Measurements from ENCODE around the gene RMI2. TPM values are rescaled to one million over a fixed set of nuclear protein-coding genes. Genes with fewer than 3 reads are reported as not detected.

The RMI2 gene
- total RNA-seq, 5 donors from 2014 or later (not counting 1 experiment from before 2014, with no cell fraction given), result 1.8 to 6.3 (median 4.2) TPM

DNA sequence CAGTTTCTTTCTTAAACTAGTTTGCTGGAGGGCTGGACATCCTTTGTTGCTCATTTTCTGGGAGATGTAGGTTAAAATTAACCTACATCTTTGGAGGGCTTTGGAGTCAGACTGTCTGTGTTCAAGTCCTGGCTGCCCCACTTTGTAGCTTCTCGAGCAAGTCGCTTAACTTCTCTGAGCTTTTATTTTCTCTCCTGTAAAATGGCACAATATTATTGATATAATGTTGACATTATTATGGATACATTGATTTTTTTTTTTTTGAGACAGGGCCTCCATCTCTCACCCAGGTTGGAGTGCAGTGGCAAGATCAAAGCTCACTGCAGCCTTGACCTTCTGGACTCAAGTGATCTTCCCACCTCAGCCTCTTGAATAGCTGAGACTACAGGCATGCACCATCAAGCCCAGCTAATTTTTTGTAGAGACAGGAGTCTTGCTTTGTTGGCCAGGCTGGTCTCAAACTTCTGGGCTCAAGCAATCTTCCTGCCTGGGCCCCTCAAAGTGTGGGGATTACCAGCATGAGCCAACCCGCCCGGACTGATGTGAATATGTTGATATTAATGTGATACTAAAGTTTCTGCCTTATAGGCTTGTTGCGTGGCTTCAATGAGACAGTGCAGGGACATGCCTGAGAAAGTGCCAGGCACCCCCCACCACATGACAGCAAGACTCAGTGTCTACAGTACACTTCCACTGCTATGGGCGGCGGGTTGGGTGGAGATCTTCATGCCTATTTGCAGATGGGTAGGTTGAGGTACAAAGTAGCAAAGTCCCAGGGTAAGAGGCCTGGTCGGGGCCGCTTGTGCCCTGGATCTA, 31.6 kb upstream of the RMI2 start:
- Histone ChIP-seq H3K36me3 (ENCODE audit: control insufficient read depth in 2 of 2, extremely low read depth in 1 of 2, insufficient read depth in 1 of 2, low read length in 1 of 2) (no peaks in the 10 kb centered on the region), H3K4me3 (ENCODE audit: control insufficient read depth in 1 of 2, extremely low read depth in 1 of 2, low read length in 1 of 2) (no peak overlapping the region), H3K9me3 (no peaks in the 10 kb centered on the region), H3K27me3 (replicated peaks in 1 of 2; ENCODE audit: control insufficient read depth in 2 of 2, extremely low read depth in 1 of 2, insufficient read depth in 2 of 2, low read length in 1 of 2) (no peaks in the 10 kb centered on the region), H3K27ac (ENCODE audit: low read length) (no peak overlapping the region), H3K4me1 (ENCODE audit: control insufficient read depth in 1 of 2, extremely low read depth in 1 of 2, insufficient read depth in 2 of 2, low read length in 2 of 2) (peaks cover 17 to 43% of the 10 kb centered on the region in 2 experiments)
- no peaks in the 10 kb centered on the region for H3K36me3 Mint-ChIP-seq
- H3K27me3 Mint-ChIP-seq, result no peaks in the 10 kb centered on the region
- ATAC-seq (replicated peaks in 1 of 4) (no peak), DNase-seq (no peak)
- no peak overlapping the region for H3K4me3 Mint-ChIP-seq
- 96% methylated on average over 4 of the region's 9 CpGs for WGBS (ENCODE audit: insufficient coverage)
- peaks cover 34 to 44% (median 42%) of the 10 kb centered on the region in 3 donors for H3K4me1 Mint-ChIP-seq
- peak overlapping the region; percentile 45 to 72 for H3K27ac Mint-ChIP-seq
- no peaks in the 10 kb centered on the region for H3K9me3 Mint-ChIP-seq
- ChIA-PET CTCF (no interaction called here), POLR2A (no interaction called here)

DNA sequence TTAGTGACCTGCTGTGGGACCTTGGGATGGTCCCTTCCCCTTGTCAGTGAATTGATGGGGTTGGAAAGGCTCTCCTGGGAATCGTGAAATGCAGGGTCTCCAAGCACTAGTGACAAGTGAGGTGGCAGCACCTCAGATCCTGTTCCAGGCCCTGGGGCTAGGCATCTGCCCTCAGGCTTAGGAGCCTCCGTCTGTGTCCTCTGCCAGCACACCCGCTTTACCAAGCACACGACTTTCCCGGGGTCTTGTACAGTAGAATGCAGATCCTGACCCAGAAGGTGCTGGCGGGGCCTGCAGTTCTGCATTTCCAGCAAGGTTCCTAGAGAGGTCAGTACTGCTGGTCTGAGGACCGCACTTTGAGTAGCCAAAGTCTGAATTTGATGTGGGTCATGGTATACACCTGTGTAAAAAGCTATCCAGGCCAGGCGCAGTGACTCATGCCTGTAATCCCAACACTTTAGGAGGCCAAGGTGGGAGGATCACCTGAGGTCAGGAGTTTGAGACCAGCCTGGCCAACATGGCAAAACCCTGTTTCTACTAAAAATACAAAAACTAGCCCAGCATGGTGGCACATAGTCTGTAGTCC, 30.9 kb upstream of the RMI2 start:
- ChIA-PET POLR2A (no interaction called here), CTCF (no interaction called here)
- H3K27ac Mint-ChIP-seq, result no peak overlapping the region
- H3K4me3 Mint-ChIP-seq, result no peak overlapping the region
- Histone ChIP-seq H3K27me3 (replicated peaks in 1 of 2; ENCODE audit: control insufficient read depth in 2 of 2, extremely low read depth in 1 of 2, insufficient read depth in 2 of 2, low read length in 1 of 2) (no peaks in the 10 kb centered on the region), H3K27ac (ENCODE audit: low read length) (no peak overlapping the region), H3K4me3 (ENCODE audit: control insufficient read depth in 1 of 2, extremely low read depth in 1 of 2, low read length in 1 of 2) (no peak overlapping the region), H3K9me3 (no peaks in the 10 kb centered on the region), H3K4me1 (ENCODE audit: control insufficient read depth in 1 of 2, extremely low read depth in 1 of 2, insufficient read depth in 2 of 2, low read length in 2 of 2) (peaks cover 16 to 37% of the 10 kb centered on the region in 2 experiments), H3K36me3 (ENCODE audit: control insufficient read depth in 2 of 2, extremely low read depth in 1 of 2, insufficient read depth in 1 of 2, low read length in 1 of 2) (no peaks in the 10 kb centered on the region)
- H3K27me3 Mint-ChIP-seq, result no peaks in the 10 kb centered on the region
- H3K4me1 Mint-ChIP-seq, result peaks cover 34 to 41% (median 41%) of the 10 kb centered on the region in 3 donors
- no peaks in the 10 kb centered on the region for H3K9me3 Mint-ChIP-seq
- ATAC-seq (replicated peaks in 1 of 4) (no peak), DNase-seq (no peak)
- 96% methylated on average over 6 of the region's 8 CpGs for WGBS (ENCODE audit: insufficient coverage)
- no peaks in the 10 kb centered on the region for H3K36me3 Mint-ChIP-seq

DNA sequence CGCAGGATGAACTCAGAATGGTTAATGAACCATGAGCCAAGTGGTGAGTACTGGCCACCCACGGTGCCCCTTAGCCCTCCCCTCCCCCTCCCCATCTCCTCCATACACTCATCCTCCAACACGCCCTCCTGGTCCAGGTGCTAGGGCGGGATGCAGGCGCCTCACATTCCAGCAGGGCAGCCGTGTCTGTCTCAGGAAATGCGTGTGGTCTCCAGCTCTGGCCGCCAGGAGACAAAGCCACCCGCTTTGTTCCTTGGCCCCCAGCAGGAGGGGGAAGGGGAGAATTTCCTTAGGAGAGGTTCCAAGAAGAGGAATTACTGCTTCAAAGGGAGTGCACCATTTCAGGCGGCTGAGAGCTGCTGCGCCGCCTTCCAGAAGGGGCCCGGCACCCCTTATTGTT, 29.7 kb upstream of the RMI2 start:
- peaks cover 25 to 33% (median 33%) of the 10 kb centered on the region in 3 donors for H3K4me1 Mint-ChIP-seq
- 83% methylated on average over 9 of the region's 13 CpGs for WGBS (ENCODE audit: insufficient coverage)
- no peaks in the 10 kb centered on the region for H3K36me3 ChIP-seq (ENCODE audit: control insufficient read depth in 2 of 2, extremely low read depth in 1 of 2, insufficient read depth in 1 of 2, low read length in 1 of 2)
- H3K4me1 ChIP-seq (ENCODE audit: control insufficient read depth in 1 of 2, extremely low read depth in 1 of 2, insufficient read depth in 2 of 2, low read length in 2 of 2), result peaks cover 14 to 26% of the 10 kb centered on the region in 2 experiments
- no peak overlapping the region for H3K4me3 ChIP-seq (ENCODE audit: control insufficient read depth in 1 of 2, extremely low read depth in 1 of 2, low read length in 1 of 2)
- ATAC-seq (replicated peaks in 1 of 4) (no peak), DNase-seq (no peak)
- ChIA-PET CTCF (no interaction called here), POLR2A (interaction anchor here in 1 of 2 donors (0.5 kb wide), 1 partner anchor 60 kb away, joined by 3 read pairs; no protein-coding TSS in a partner anchor)
- H3K27ac ChIP-seq (ENCODE audit: low read length), result no peak overlapping the region
- no peaks in the 10 kb centered on the region for H3K27me3 ChIP-seq (replicated peaks in 1 of 2; ENCODE audit: control insufficient read depth in 2 of 2, extremely low read depth in 1 of 2, insufficient read depth in 2 of 2, low read length in 1 of 2)
- H3K27me3 Mint-ChIP-seq, result no peaks in the 10 kb centered on the region
- H3K27ac Mint-ChIP-seq, result no peak overlapping the region
- no peaks in the 10 kb centered on the region for H3K9me3 ChIP-seq
- no peak overlapping the region for H3K4me3 Mint-ChIP-seq
- no peaks in the 10 kb centered on the region for H3K36me3 Mint-ChIP-seq
- no peaks in the 10 kb centered on the region for H3K9me3 Mint-ChIP-seq

DNA sequence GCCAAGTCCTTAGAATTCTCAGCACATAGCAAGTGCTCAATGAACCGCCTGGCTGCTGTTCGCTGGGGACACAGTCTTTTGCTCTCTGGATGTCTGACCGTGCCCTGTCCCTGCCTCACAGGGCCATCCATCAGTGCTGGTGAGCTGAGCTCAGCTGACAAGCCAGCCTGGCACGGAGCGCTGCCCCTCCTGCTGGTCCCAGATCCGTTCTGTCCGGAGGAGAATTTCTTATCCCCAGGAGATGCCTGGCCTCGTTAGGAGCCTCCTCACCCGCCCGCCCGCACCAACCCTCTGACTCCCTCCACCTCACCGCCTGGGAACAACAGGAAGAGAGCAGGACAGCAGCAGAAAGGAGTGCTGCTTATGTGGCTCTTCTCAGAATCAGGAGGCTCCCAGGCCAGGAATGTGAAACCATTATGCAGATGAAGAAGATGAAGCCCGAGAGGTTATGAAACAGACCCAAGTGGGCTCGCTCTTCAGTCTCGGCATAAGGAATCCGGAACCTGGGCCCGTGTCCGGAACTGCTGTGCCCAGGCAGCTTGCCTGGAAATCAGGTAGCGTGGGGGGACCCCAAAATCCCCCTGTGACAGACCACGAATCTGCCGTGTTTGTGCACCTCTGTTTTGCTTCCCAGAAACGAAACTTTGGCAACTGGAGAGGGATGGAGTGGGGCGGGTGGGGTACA, 28.8 kb upstream of the RMI2 start:
- H3K27ac Mint-ChIP-seq, result peak overlapping the region in 1 of 2 donors; percentile 17
- no peaks in the 10 kb centered on the region for H3K9me3 Mint-ChIP-seq
- Histone ChIP-seq H3K4me3 (ENCODE audit: control insufficient read depth in 1 of 2, extremely low read depth in 1 of 2, low read length in 1 of 2) (no peak overlapping the region), H3K27ac (ENCODE audit: low read length) (no peak overlapping the region), H3K36me3 (ENCODE audit: control insufficient read depth in 2 of 2, extremely low read depth in 1 of 2, insufficient read depth in 1 of 2, low read length in 1 of 2) (no peaks in the 10 kb centered on the region), H3K27me3 (replicated peaks in 1 of 2; ENCODE audit: control insufficient read depth in 2 of 2, extremely low read depth in 1 of 2, insufficient read depth in 2 of 2, low read length in 1 of 2) (no peaks in the 10 kb centered on the region), H3K9me3 (no peaks in the 10 kb centered on the region), H3K4me1 (ENCODE audit: control insufficient read depth in 1 of 2, extremely low read depth in 1 of 2, insufficient read depth in 2 of 2, low read length in 2 of 2) (peaks cover 11 to 17% of the 10 kb centered on the region in 2 experiments)
- no peaks in the 10 kb centered on the region for H3K36me3 Mint-ChIP-seq
- H3K27me3 Mint-ChIP-seq, result no peaks in the 10 kb centered on the region
- POLR2A ChIA-PET, result interaction anchor here in 1 of 2 donors (0.6 kb wide), 1 partner anchor 33 kb away, joined by 13 read pairs; no protein-coding TSS in a partner anchor
- CTCF ChIA-PET, result no interaction called here
- DNase-seq (no peak), ATAC-seq (replicated peaks in 1 of 4) (no peak)
- H3K4me1 Mint-ChIP-seq, result peaks cover 16 to 24% (median 24%) of the 10 kb centered on the region in 3 donors
- H3K4me3 Mint-ChIP-seq, result no peak overlapping the region
- 93% methylated on average over 17 of the region's 23 CpGs for WGBS (ENCODE audit: insufficient coverage)

DNA sequence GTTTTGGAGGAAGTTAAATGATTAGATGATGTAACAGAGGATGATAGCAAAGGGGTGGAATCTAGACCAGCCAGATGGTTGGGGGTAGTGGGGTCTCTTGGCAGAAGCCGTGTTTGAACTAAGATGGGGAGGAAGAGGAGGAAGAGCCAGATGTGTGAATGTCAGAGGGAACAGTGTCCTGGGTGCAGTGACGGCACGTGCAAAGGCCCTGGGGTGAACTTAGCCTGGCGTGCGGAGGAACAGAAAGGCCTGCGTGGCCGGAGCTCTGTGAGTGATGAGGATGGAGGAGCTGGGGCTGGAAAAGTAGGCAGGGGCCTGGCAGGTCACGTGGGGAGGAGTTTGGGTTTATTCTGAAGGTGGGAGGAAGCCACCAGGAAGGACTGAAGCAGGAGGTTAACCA, 26.4 kb upstream of the RMI2 start:
- Histone ChIP-seq H3K36me3 (ENCODE audit: control insufficient read depth in 2 of 2, extremely low read depth in 1 of 2, insufficient read depth in 1 of 2, low read length in 1 of 2) (no peaks in the 10 kb centered on the region), H3K27ac (ENCODE audit: low read length) (no peak overlapping the region), H3K27me3 (replicated peaks in 1 of 2; ENCODE audit: control insufficient read depth in 2 of 2, extremely low read depth in 1 of 2, insufficient read depth in 2 of 2, low read length in 1 of 2) (no peaks in the 10 kb centered on the region), H3K9me3 (no peaks in the 10 kb centered on the region), H3K4me1 (ENCODE audit: control insufficient read depth in 1 of 2, extremely low read depth in 1 of 2, insufficient read depth in 2 of 2, low read length in 2 of 2) (no peaks in the 10 kb centered on the region), H3K4me3 (ENCODE audit: control insufficient read depth in 1 of 2, extremely low read depth in 1 of 2, low read length in 1 of 2) (no peak overlapping the region)
- Mint-ChIP-seq H3K27ac (no peak overlapping the region), H3K4me1 (peaks cover 0 to 4% (median 2%) of the 10 kb centered on the region in 3 donors), H3K27me3 (no peaks in the 10 kb centered on the region), H3K4me3 (no peak overlapping the region), H3K36me3 (no peaks in the 10 kb centered on the region), H3K9me3 (no peaks in the 10 kb centered on the region)
- ChIA-PET POLR2A (no interaction called here), CTCF (no interaction called here)
- ATAC-seq (replicated peaks in 1 of 4), result no peak
- DNase-seq, result no peak
- WGBS (ENCODE audit: insufficient coverage), result 91% methylated on average over 8 of the region's 8 CpGs

DNA sequence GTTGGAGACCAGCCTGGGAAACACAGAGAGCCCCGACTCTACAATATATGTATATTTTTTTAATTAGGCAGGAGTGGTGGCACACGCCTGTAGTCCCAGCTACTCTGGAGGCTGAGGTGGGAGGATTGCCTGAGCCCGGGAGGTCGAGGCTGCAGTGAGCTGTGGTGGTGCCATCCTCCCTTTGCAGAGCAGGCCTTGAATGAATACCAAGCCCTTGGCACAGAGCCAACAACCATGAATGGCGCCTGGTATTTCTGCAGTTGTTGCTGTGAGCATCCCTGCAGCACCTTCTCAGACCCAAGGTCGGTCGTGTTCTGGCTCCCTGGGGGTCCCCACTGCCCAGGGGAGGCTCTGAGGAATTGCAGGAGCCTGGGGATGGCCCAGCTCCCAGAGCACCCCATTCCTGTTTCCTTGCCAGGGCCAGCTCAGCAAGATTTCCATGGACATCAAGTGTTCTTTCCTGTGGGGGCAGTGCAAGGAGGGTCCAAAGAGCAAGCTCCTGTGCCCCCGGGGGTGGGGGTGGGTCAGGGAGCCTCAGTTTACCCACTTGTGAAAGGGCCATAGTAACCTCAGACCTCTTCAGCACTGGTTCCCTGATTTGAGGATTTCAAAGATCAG, 25.6 kb upstream of the RMI2 start:
- Histone ChIP-seq H3K36me3 (ENCODE audit: control insufficient read depth in 2 of 2, extremely low read depth in 1 of 2, insufficient read depth in 1 of 2, low read length in 1 of 2) (no peaks in the 10 kb centered on the region), H3K9me3 (no peaks in the 10 kb centered on the region), H3K4me3 (ENCODE audit: control insufficient read depth in 1 of 2, extremely low read depth in 1 of 2, low read length in 1 of 2) (no peak overlapping the region), H3K27me3 (replicated peaks in 1 of 2; ENCODE audit: control insufficient read depth in 2 of 2, extremely low read depth in 1 of 2, insufficient read depth in 2 of 2, low read length in 1 of 2) (no peaks in the 10 kb centered on the region), H3K27ac (ENCODE audit: low read length) (no peak overlapping the region), H3K4me1 (ENCODE audit: control insufficient read depth in 1 of 2, extremely low read depth in 1 of 2, insufficient read depth in 2 of 2, low read length in 2 of 2) (no peaks in the 10 kb centered on the region)
- no peak for DNase-seq
- H3K4me1 Mint-ChIP-seq, result peaks cover 0 to 2% (median 1%) of the 10 kb centered on the region in 3 donors
- no peak overlapping the region for H3K4me3 Mint-ChIP-seq
- no peaks in the 10 kb centered on the region for H3K27me3 Mint-ChIP-seq
- H3K27ac Mint-ChIP-seq, result no peak overlapping the region
- ChIA-PET CTCF (no interaction called here), POLR2A (interaction anchor here in 1 of 2 donors (0.6 kb wide), 1 partner anchor 279 kb away, joined by 3 read pairs; no protein-coding TSS in a partner anchor)
- H3K9me3 Mint-ChIP-seq, result no peaks in the 10 kb centered on the region
- WGBS (ENCODE audit: insufficient coverage), result 52% methylated on average over 6 of the region's 8 CpGs
- H3K36me3 Mint-ChIP-seq, result no peaks in the 10 kb centered on the region
- no peak for ATAC-seq (replicated peaks in 1 of 4)

Measured in T-cell (primary cell).